Mucosa of descending colon (tissue), 3 donors: ENCODE data around the gene DDAH1. TPM values are rescaled to one million over a fixed set of nuclear protein-coding genes. Genes with fewer than 3 reads are reported as not detected.

Source experiments
- ATAC-seq: fragments of 200-7000 bp; cut with Tn5 transposase; one replicate; pipeline ENCODE4 v1.9.1; 2020; ENCODE audit warnings: mild to moderate bottlenecking, moderate library complexity
- DNase-seq, 3 donors: peaks; one replicate each; pipeline ENCODE4 v3.0.0-alpha.2; 2020
- H3K36me3 ChIP-seq: fragments of 200-600 bp; one replicate; pipeline ENCODE4 v1.8.0; 2021; ENCODE audit warnings: low read depth, mild to moderate bottlenecking
- H3K4me1 ChIP-seq: fragments of 200-600 bp; one replicate; pipeline ENCODE4 v1.8.0; 2021; ENCODE audit warnings: low read depth, mild to moderate bottlenecking
- H3K4me3 ChIP-seq: fragments of 200-600 bp; one replicate; pipeline ENCODE4 v1.8.0; 2021; ENCODE audit warnings: mild to moderate bottlenecking
- H3K9me3 ChIP-seq: fragments of 200-600 bp; one replicate; pipeline ENCODE4 v1.8.0; 2021; ENCODE audit warnings: mild to moderate bottlenecking
- CTCF ChIP-seq: fragments of 200-600 bp; IDR thresholded peaks from one replicate; pipeline ENCODE4 v1.8.0; 2022; ENCODE audit warnings: antibody characterized with exemption, mild to moderate bottlenecking
- intact Hi-C, 2 donors: fragments of 100-400 bp; cut with DNase I in 1 of 2; cut with micrococcal nuclease in 1 of 2; formaldehyde crosslinking; loops; one replicate each; pipeline versions ENCODE4 v1.11.0 to v1.11.1; 2022; cut with DNase I, micrococcal nuclease
- total RNA-seq, 3 donors: library from RNA; stranded (reverse); fragmentation: NEBNext Ultra II Directional in 2 of 3; extraction: Animal tissue kit (Norgen Biotek cat#: 25700) in 2 of 3; gene quantifications; one replicate each; pipeline versions ENCODE4 v1.2.1 to v1.2.4, GENCODE V29; 2021 to 2023
- donor health status: DM: no; HTN: no; CAD: no; lungs with moderate emphysema.
- donor health status: DM: no; HTN: no; CAD: no.
- donor health status: DM: no; HTN: yes; CAD: no.

The DDAH1 gene
- total RNA-seq, 3 donors from 2014 or later, result 45.9 to 86.3 (median 74.1) TPM

DNA sequence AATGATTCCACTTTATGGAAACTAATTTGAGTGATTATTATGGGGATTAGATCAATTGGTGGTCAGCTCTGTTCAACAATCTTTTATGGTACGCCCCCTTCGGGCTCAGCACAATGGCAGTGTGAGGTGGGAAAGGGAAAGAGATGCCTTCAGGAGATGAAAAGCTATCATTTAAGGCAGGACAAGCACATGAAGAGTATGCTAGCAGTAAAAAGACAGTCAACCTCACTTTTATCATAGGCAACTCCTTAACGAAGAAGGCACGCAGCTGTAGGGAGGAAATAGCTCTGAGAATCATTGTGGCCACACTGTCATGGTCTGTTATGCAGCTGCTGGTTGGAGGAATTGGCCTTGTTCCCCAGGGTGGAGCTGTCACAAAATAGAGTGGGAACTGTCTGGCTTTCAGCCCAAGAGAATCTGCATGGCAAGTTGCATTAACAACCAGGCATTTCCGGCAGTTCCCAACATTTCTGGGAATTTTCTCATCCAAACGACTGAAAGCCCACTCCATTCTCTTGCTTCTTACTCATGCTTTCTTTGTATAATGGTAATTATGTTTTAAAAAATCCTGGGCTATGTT is 134.2 kb downstream of the DDAH1 start:
- Histone ChIP-seq H3K9me3 (no peaks in the 10 kb centered on the region), H3K4me3 (no peak overlapping the region), H3K36me3 (no peaks in the 10 kb centered on the region), H3K4me1 (peaks cover 13% of the 10 kb centered on the region)
- intact Hi-C loops, result no loop called here
- DNase-seq (peak in 1 of 3 donors; percentile 10), ATAC-seq (peak; percentile 45)
- TF ChIP-seq CTCF, result no peak

GRCh38 chr1:85330214-85330631 is 134.7 kb downstream of the DDAH1 start:
- Histone ChIP-seq H3K4me3 (no peak overlapping the region), H3K9me3 (no peaks in the 10 kb centered on the region), H3K36me3 (no peaks in the 10 kb centered on the region), H3K4me1 (peaks cover 13% of the 10 kb centered on the region)
- TF ChIP-seq CTCF, result no peak
- ATAC-seq, result peak; percentile 49
- intact Hi-C loops, result no loop called here
- no peak for DNase-seq

DNA sequence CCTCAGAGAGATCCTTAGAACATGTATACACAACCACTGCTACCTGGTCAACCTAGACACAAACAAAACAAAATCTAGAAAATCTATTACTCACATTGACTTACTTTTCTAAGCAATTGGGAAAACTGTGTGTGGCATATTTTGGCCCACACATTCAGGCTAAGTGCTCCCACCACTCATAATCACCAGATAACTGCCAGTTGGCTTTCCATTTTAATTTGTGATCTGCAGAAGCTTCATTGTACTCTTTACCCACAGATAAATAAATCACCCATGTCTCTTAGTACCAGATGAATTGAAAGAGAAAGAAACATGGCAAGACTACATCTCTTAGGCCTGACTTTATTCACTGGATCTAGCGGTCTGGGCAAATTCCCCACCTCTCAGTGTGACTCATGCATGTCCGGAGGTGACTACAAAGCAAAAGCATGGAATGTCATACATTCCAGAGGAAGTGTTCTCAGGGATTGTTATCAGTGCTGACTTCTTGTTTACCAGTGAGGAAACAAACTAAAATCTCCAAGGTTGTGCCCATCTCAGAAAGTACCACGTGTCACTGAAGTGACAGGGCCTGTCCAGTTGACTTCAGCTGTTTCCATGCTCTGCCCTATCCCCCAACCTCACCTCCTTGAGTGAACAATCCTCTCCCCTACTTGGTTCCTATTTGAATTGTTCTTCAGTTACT is 136.1 kb downstream of the DDAH1 start:
- no peak for DNase-seq
- H3K36me3 ChIP-seq, result no peaks in the 10 kb centered on the region

DNA sequence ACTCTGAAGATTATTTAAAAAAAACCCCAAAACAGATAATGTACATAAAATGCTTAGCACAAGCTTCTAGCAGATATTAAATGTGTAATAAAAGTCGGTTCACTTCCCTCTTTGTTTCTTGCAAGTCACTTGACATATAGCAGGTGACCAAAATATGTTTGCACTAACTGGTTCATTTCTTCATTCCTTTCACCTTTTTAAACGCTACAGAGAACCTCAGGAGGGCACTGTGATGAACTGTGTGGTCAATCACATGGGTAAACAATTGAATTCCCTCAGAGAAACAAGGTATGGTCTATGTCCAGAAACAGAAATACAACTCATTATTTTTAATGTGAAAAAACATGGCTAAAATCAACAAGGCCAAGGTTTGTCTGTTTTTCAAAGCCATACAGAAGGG is 137.2 kb downstream of the DDAH1 start:
- intact Hi-C loops, result no loop called here

More for the DNA sequence above, 136.1 kb downstream of the DDAH1 start:
- peaks cover 13% of the 10 kb centered on the region for H3K4me1 ChIP-seq
- ATAC-seq, result peak; percentile 53
- no peak overlapping the region for H3K4me3 ChIP-seq
- no peak for TF ChIP-seq CTCF
- no peaks in the 10 kb centered on the region for H3K9me3 ChIP-seq
- intact Hi-C loops, result no loop called here

GRCh38 chr1:85326851-85327250 is 138.1 kb downstream of the DDAH1 start:
- Histone ChIP-seq H3K4me3 (no peak overlapping the region), H3K9me3 (no peaks in the 10 kb centered on the region), H3K36me3 (no peaks in the 10 kb centered on the region), H3K4me1 (peaks cover 13% of the 10 kb centered on the region)
- DNase-seq (no peak), ATAC-seq (no peak)
- intact Hi-C loops, result no loop called here
- no peak for TF ChIP-seq CTCF

More for the DNA sequence above, 137.2 kb downstream of the DDAH1 start:
- no peaks in the 10 kb centered on the region for H3K36me3 ChIP-seq
- DNase-seq (no peak), ATAC-seq (no peak)
- H3K4me3 ChIP-seq, result no peak overlapping the region
- TF ChIP-seq CTCF, result no peak
- H3K9me3 ChIP-seq, result no peaks in the 10 kb centered on the region
- H3K4me1 ChIP-seq, result peaks cover 13% of the 10 kb centered on the region
